WTC11 (cell line): ENCODE measurements around the gene ADRB2. TPM values are rescaled to one million over a fixed set of nuclear protein-coding genes. Genes with fewer than 3 reads are reported as not detected.

Source experiments
- ATAC-seq: fragments of 200-7000 bp; cut with Tn5 transposase; 2 replicates; pipeline ENCODE4 v1.10.0; 2021; ENCODE audit warnings: mild to moderate bottlenecking, moderate library complexity
- CTCF ChIA-PET: fragments of 300-600 bp; sonication (Branson Sonifier 250); formaldehyde crosslinking; loops from one replicate; lab custom pipeline; 2021; ENCODE audit warnings: antibody characterized with exemption; lab: Charles Lee
- POLR2A ChIA-PET: fragments of 350-600 bp; sonication (Branson Sonifier 250); formaldehyde crosslinking; loops from one replicate; lab custom pipeline; 2021; ENCODE audit warnings: antibody characterized with exemption; lab: Charles Lee
- DNase-seq: peaks from one replicate; pipeline ENCODE4 v3.0.0; 2021; ENCODE audit warnings: low spot score
- H3K27ac Mint-ChIP-seq: 2 replicates; pipeline ENCODE4 v1.8.0; 2021; ENCODE audit warnings: mixed read lengths
- H3K27me3 Mint-ChIP-seq: 2 replicates; pipeline ENCODE4 v1.8.0; 2021; ENCODE audit warnings: low read depth, mild to moderate bottlenecking, moderate library complexity, mixed read lengths
- H3K36me3 Mint-ChIP-seq: 2 replicates; pipeline ENCODE4 v1.8.0; 2021; ENCODE audit warnings: mixed read lengths
- H3K4me1 Mint-ChIP-seq: 2 replicates; pipeline ENCODE4 v1.8.0; 2022; ENCODE audit warnings: mixed read lengths
- H3K4me3 Mint-ChIP-seq: 2 replicates; pipeline ENCODE4 v1.8.0; 2021; ENCODE audit warnings: mild to moderate bottlenecking, moderate library complexity, mixed read lengths
- H3K9me3 Mint-ChIP-seq: 2 replicates; pipeline ENCODE4 v1.8.0; 2021; ENCODE audit warnings: mixed read lengths
- EMX1 ChIP-seq: fragments of 250-450 bp; sonication (Bioruptor Pico); IDR thresholded peaks from 2 replicates; pipeline ENCODE4 v1.8.0; 2021; ENCODE audit warnings: mild to moderate bottlenecking
- FOXJ3 ChIP-seq: sonication (generic); formaldehyde crosslinking; IDR thresholded peaks from 2 replicates; pipeline ENCODE4 v1.9.0; 2021; ENCODE audit warnings: missing genetic modification reagents, mild to moderate bottlenecking, borderline replicate concordance
- IRF2 ChIP-seq: sonication (generic); formaldehyde crosslinking; IDR thresholded peaks from 2 replicates; pipeline ENCODE4 v1.8.0; 2022; ENCODE audit warnings: low read depth, missing genetic modification reagents, borderline replicate concordance
- RELA ChIP-seq: sonication (generic); formaldehyde crosslinking; IDR thresholded peaks from 2 replicates; pipeline ENCODE4 v1.8.1; 2022; ENCODE audit warnings: missing genetic modification reagents, mild to moderate bottlenecking, borderline replicate concordance
- SMAD4 ChIP-seq: sonication (generic); formaldehyde crosslinking; IDR thresholded peaks from 2 replicates; pipeline ENCODE4 v1.8.0; 2022; ENCODE audit warnings: mild to moderate bottlenecking, missing genetic modification reagents
- ZNF671 ChIP-seq: fragments of 250-450 bp; sonication (Bioruptor Pico); IDR thresholded peaks from 2 replicates; pipeline ENCODE4 v1.8.0; 2021; ENCODE audit warnings: mild to moderate bottlenecking
- total RNA-seq: library from RNA; stranded (reverse); gene quantifications from 3 replicates; pipeline ENCODE4 v1.2.3, GENCODE V29; 2021
- TF ChIP-seq, protein P1 (sequence below): sonication (generic); formaldehyde crosslinking; IDR thresholded peaks from 2 replicates; pipeline ENCODE4 v1.8.0; 2023; ENCODE audit warnings: missing genetic modification reagents
- TF ChIP-seq, protein P2 (sequence below): sonication (generic); formaldehyde crosslinking; IDR thresholded peaks from 2 replicates; pipeline ENCODE4 v1.8.1; 2023; ENCODE audit warnings: mild to moderate bottlenecking, missing genetic modification reagents, moderate library complexity
- TF ChIP-seq, protein P3 (sequence below): sonication (generic); formaldehyde crosslinking; conservative IDR thresholded peaks from 2 replicates; pipeline ENCODE4 v1.8.1; 2023; ENCODE audit warnings: mild to moderate bottlenecking, low read depth, missing genetic modification reagents, moderate library complexity
- TF ChIP-seq, protein P4 (sequence below): sonication (generic); formaldehyde crosslinking; IDR thresholded peaks from 2 replicates; pipeline ENCODE4 v1.8.1; 2022; ENCODE audit warnings: mild to moderate bottlenecking, moderate library complexity, missing genetic modification reagents
- TF ChIP-seq, protein P5 (sequence below): sonication (generic); formaldehyde crosslinking; IDR thresholded peaks from 2 replicates; pipeline ENCODE4 v1.8.0; 2022; ENCODE audit warnings: missing genetic modification reagents
- TF ChIP-seq, protein P6 (sequence below): fragments of 250-450 bp; sonication (Bioruptor Pico); IDR thresholded peaks from 2 replicates; pipeline ENCODE4 v1.9.0; 2021; ENCODE audit warnings: mild to moderate bottlenecking, borderline replicate concordance

The ADRB2 gene
- total RNA-seq, 1 experiment from 2014 or later: 1.2 TPM

DNA sequence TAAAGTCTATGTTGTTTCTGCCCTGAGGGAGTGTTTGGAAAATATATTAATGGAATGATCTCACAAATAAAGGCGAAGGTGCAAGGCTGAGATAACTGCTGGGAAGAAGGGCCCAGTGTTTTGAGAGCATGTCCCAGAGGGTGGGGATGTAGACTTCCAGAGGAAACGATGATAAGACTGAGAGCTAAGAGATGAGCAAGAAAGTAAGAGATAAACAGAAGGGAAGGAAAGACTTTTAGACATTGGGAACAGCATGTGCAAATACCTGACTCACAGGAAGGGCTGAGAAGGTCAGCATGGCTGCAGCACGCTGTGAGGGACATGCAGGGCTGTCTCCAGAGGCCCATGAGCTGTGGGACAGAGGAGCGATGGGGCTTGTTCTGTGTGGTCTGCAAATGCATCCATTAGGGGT lies 19.9 kb upstream of the ADRB2 start:
- Mint-ChIP-seq H3K27me3 (no peaks in the 10 kb centered on the region), H3K9me3 (no peaks in the 10 kb centered on the region), H3K27ac (no peak overlapping the region), H3K36me3 (no peaks in the 10 kb centered on the region), H3K4me3 (no peak overlapping the region), H3K4me1 (peaks cover 19% of the 10 kb centered on the region)
- ChIA-PET POLR2A (no interaction called here), CTCF (interaction anchor here (1.0 to 1.8 kb wide), 3 partner anchors 75 to 308 kb away, joined by 3 to 5 read pairs (median 3); no protein-coding TSS in a partner anchor)
- DNase-seq (no peak), ATAC-seq (no peak)
- TF ChIP-seq FOXJ3 (CRISPR knock-in tag): no peak
- TF ChIP-seq, protein P1, sequence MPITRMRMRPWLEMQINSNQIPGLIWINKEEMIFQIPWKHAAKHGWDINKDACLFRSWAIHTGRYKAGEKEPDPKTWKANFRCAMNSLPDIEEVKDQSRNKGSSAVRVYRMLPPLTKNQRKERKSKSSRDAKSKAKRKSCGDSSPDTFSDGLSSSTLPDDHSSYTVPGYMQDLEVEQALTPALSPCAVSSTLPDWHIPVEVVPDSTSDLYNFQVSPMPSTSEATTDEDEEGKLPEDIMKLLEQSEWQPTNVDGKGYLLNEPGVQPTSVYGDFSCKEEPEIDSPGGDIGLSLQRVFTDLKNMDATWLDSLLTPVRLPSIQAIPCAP (CRISPR knock-in tag): no peak
- TF ChIP-seq, protein P2, sequence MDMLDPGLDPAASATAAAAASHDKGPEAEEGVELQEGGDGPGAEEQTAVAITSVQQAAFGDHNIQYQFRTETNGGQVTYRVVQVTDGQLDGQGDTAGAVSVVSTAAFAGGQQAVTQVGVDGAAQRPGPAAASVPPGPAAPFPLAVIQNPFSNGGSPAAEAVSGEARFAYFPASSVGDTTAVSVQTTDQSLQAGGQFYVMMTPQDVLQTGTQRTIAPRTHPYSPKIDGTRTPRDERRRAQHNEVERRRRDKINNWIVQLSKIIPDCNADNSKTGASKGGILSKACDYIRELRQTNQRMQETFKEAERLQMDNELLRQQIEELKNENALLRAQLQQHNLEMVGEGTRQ (CRISPR knock-in tag): no peak
- TF ChIP-seq EMX1 (CRISPR knock-in tag): no peak
- TF ChIP-seq, protein P3, sequence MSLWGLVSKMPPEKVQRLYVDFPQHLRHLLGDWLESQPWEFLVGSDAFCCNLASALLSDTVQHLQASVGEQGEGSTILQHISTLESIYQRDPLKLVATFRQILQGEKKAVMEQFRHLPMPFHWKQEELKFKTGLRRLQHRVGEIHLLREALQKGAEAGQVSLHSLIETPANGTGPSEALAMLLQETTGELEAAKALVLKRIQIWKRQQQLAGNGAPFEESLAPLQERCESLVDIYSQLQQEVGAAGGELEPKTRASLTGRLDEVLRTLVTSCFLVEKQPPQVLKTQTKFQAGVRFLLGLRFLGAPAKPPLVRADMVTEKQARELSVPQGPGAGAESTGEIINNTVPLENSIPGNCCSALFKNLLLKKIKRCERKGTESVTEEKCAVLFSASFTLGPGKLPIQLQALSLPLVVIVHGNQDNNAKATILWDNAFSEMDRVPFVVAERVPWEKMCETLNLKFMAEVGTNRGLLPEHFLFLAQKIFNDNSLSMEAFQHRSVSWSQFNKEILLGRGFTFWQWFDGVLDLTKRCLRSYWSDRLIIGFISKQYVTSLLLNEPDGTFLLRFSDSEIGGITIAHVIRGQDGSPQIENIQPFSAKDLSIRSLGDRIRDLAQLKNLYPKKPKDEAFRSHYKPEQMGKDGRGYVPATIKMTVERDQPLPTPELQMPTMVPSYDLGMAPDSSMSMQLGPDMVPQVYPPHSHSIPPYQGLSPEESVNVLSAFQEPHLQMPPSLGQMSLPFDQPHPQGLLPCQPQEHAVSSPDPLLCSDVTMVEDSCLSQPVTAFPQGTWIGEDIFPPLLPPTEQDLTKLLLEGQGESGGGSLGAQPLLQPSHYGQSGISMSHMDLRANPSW (CRISPR knock-in tag): no peak
- TF ChIP-seq IRF2: no peak
- TF ChIP-seq, protein P4, sequence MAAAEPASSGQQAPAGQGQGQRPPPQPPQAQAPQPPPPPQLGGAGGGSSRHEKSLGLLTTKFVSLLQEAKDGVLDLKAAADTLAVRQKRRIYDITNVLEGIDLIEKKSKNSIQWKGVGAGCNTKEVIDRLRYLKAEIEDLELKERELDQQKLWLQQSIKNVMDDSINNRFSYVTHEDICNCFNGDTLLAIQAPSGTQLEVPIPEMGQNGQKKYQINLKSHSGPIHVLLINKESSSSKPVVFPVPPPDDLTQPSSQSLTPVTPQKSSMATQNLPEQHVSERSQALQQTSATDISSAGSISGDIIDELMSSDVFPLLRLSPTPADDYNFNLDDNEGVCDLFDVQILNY (CRISPR knock-in tag): no peak
- TF ChIP-seq, protein P5, sequence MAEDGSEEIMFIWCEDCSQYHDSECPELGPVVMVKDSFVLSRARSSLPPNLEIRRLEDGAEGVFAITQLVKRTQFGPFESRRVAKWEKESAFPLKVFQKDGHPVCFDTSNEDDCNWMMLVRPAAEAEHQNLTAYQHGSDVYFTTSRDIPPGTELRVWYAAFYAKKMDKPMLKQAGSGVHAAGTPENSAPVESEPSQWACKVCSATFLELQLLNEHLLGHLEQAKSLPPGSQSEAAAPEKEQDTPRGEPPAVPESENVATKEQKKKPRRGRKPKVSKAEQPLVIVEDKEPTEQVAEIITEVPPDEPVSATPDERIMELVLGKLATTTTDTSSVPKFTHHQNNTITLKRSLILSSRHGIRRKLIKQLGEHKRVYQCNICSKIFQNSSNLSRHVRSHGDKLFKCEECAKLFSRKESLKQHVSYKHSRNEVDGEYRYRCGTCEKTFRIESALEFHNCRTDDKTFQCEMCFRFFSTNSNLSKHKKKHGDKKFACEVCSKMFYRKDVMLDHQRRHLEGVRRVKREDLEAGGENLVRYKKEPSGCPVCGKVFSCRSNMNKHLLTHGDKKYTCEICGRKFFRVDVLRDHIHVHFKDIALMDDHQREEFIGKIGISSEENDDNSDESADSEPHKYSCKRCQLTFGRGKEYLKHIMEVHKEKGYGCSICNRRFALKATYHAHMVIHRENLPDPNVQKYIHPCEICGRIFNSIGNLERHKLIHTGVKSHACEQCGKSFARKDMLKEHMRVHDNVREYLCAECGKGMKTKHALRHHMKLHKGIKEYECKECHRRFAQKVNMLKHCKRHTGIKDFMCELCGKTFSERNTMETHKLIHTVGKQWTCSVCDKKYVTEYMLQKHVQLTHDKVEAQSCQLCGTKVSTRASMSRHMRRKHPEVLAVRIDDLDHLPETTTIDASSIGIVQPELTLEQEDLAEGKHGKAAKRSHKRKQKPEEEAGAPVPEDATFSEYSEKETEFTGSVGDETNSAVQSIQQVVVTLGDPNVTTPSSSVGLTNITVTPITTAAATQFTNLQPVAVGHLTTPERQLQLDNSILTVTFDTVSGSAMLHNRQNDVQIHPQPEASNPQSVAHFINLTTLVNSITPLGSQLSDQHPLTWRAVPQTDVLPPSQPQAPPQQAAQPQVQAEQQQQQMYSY (CRISPR knock-in tag): no peak
- TF ChIP-seq RELA (CRISPR knock-in tag): no peak
- TF ChIP-seq, protein P6, sequence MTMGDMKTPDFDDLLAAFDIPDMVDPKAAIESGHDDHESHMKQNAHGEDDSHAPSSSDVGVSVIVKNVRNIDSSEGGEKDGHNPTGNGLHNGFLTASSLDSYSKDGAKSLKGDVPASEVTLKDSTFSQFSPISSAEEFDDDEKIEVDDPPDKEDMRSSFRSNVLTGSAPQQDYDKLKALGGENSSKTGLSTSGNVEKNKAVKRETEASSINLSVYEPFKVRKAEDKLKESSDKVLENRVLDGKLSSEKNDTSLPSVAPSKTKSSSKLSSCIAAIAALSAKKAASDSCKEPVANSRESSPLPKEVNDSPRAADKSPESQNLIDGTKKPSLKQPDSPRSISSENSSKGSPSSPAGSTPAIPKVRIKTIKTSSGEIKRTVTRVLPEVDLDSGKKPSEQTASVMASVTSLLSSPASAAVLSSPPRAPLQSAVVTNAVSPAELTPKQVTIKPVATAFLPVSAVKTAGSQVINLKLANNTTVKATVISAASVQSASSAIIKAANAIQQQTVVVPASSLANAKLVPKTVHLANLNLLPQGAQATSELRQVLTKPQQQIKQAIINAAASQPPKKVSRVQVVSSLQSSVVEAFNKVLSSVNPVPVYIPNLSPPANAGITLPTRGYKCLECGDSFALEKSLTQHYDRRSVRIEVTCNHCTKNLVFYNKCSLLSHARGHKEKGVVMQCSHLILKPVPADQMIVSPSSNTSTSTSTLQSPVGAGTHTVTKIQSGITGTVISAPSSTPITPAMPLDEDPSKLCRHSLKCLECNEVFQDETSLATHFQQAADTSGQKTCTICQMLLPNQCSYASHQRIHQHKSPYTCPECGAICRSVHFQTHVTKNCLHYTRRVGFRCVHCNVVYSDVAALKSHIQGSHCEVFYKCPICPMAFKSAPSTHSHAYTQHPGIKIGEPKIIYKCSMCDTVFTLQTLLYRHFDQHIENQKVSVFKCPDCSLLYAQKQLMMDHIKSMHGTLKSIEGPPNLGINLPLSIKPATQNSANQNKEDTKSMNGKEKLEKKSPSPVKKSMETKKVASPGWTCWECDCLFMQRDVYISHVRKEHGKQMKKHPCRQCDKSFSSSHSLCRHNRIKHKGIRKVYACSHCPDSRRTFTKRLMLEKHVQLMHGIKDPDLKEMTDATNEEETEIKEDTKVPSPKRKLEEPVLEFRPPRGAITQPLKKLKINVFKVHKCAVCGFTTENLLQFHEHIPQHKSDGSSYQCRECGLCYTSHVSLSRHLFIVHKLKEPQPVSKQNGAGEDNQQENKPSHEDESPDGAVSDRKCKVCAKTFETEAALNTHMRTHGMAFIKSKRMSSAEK (CRISPR knock-in tag): no peak
- no peak for TF ChIP-seq SMAD4 (CRISPR knock-in tag)
- TF ChIP-seq ZNF671: no peak
- TF ChIP-seq, all 79 proteins: peak for 0
